ENCODE data around the gene IL17C. TPM values are rescaled to one million over a fixed set of nuclear protein-coding genes. Genes with fewer than 3 reads are reported as not detected.
"Not testable (repeated sequence)": the region's sequence is repeated elsewhere in the genome, so short reads cannot be mapped to it uniquely, and the experiment has no call there.

IL17C gene
- total RNA-seq, 2 experiments from 2014 or later = 0.20 TPM; not detected in 1

GRCh38 chr16:88599825-88600538 is 38.4 kb upstream of the IL17C start:
- ChIA-PET CTCF (interaction anchor here (1.4 kb wide), 1 partner anchor 21 kb away, joined by 3 read pairs; no protein-coding TSS in a partner anchor), POLR2A (no interaction called here)
- H3K27me3 Mint-ChIP-seq = no peaks in the 10 kb centered on the region
- H3K4me3 Mint-ChIP-seq = no peak overlapping the region
- peaks cover 2% of the 10 kb centered on the region for H3K4me1 Mint-ChIP-seq
- no peak overlapping the region for H3K27ac Mint-ChIP-seq
- H3K9me3 Mint-ChIP-seq = no peaks in the 10 kb centered on the region
- H3K36me3 Mint-ChIP-seq (ENCODE audit: low read depth) = peaks cover 32% of the 10 kb centered on the region
- no peak for DNase-seq

- Mint-ChIP-seq H3K27me3 (no peaks in the 10 kb centered on the region), H3K4me1 (peaks cover 2% of the 10 kb centered on the region), H3K9me3 (no peaks in the 10 kb centered on the region), H3K36me3 (ENCODE audit: low read depth) (peaks cover 29% of the 10 kb centered on the region), H3K4me3 (no peak overlapping the region), H3K27ac (no peak overlapping the region)
- ChIA-PET POLR2A (no interaction called here), CTCF (no interaction called here)
- DNase-seq = no peak
These were observed 37.9 kb upstream of the IL17C start for GRCh38 chr16:88600539-88600896.

- ChIA-PET POLR2A (no interaction called here), CTCF (interaction anchor here (0.6 to 1.1 kb wide), 2 partner anchors 12 to 23 kb away, joined by 3 to 6 read pairs; no protein-coding TSS in a partner anchor)
- no peaks in the 10 kb centered on the region for H3K4me1 Mint-ChIP-seq
- no peak for DNase-seq
- H3K27me3 Mint-ChIP-seq = no peaks in the 10 kb centered on the region
- H3K9me3 Mint-ChIP-seq = no peaks in the 10 kb centered on the region
- no peak overlapping the region for H3K27ac Mint-ChIP-seq
- H3K36me3 Mint-ChIP-seq (ENCODE audit: low read depth) = peaks cover 29% of the 10 kb centered on the region
- no peak overlapping the region for H3K4me3 Mint-ChIP-seq
These were observed 36.9 kb upstream of the IL17C start for GRCh38 chr16:88601313-88602036.

GRCh38 chr16:88602091-88602490 is 36.3 kb upstream of the IL17C start:
- Mint-ChIP-seq H3K36me3 (ENCODE audit: low read depth) (peaks cover 30% of the 10 kb centered on the region), H3K4me1 (no peaks in the 10 kb centered on the region), H3K9me3 (no peaks in the 10 kb centered on the region), H3K4me3 (no peak overlapping the region), H3K27ac (no peak overlapping the region), H3K27me3 (no peaks in the 10 kb centered on the region)
- DNase-seq = no peak
- CTCF ChIA-PET = interaction anchor here (0.6 to 2.4 kb wide), 3 partner anchors 11 to 18 kb away, joined by 3 to 6 read pairs (median 5); no protein-coding TSS in a partner anchor
- POLR2A ChIA-PET = no interaction called here

GRCh38 chr16:88605186-88606147 is 32.9 kb upstream of the IL17C start:
- Mint-ChIP-seq H3K9me3 (no peaks in the 10 kb centered on the region), H3K27me3 (no peaks in the 10 kb centered on the region), H3K4me1 (no peaks in the 10 kb centered on the region), H3K4me3 (no peak overlapping the region), H3K36me3 (ENCODE audit: low read depth) (peaks cover 41% of the 10 kb centered on the region), H3K27ac (no peak overlapping the region)
- POLR2A ChIA-PET = no interaction called here
- CTCF ChIA-PET = no interaction called here
- DNase-seq = no peak

- H3K27ac Mint-ChIP-seq = no peak overlapping the region
- CTCF ChIA-PET = no interaction called here
- peaks cover 40% of the 10 kb centered on the region for H3K36me3 Mint-ChIP-seq (ENCODE audit: low read depth)
- POLR2A ChIA-PET = no interaction called here
- no peaks in the 10 kb centered on the region for H3K4me1 Mint-ChIP-seq
- H3K9me3 Mint-ChIP-seq = no peaks in the 10 kb centered on the region
- H3K4me3 Mint-ChIP-seq = no peak overlapping the region
- DNase-seq = no peak
- no peaks in the 10 kb centered on the region for H3K27me3 Mint-ChIP-seq
These were observed 32.1 kb upstream of the IL17C start for GRCh38 chr16:88606148-88606757.

- POLR2A ChIA-PET = no interaction called here
- H3K4me3 Mint-ChIP-seq = no peak overlapping the region
- no peak overlapping the region for H3K27ac Mint-ChIP-seq
- H3K27me3 Mint-ChIP-seq = no peaks in the 10 kb centered on the region
- H3K36me3 Mint-ChIP-seq (ENCODE audit: low read depth) = peaks cover 39% of the 10 kb centered on the region
- no peak for DNase-seq
- H3K4me1 Mint-ChIP-seq = no peaks in the 10 kb centered on the region
- CTCF ChIA-PET = interaction anchor here (0.6 kb wide), 1 partner anchor 206 kb away, joined by 3 read pairs; no protein-coding TSS in a partner anchor
- H3K9me3 Mint-ChIP-seq = no peaks in the 10 kb centered on the region
These were observed 30.3 kb upstream of the IL17C start for GRCh38 chr16:88608076-88608475.

GRCh38 chr16:88609426-88609825 is 28.9 kb upstream of the IL17C start:
- DNase-seq, H3K27ac Mint-ChIP-seq, H3K27me3 Mint-ChIP-seq, H3K9me3 Mint-ChIP-seq, H3K4me3 Mint-ChIP-seq, H3K4me1 Mint-ChIP-seq, POLR2A ChIA-PET: not testable (repeated sequence)
- peaks cover 39% of the 10 kb centered on the region for H3K36me3 Mint-ChIP-seq (ENCODE audit: low read depth)
- CTCF ChIA-PET = interaction anchor here (1.0 to 1.5 kb wide), 4 partner anchors 9 to 31 kb away, joined by 3 to 4 read pairs (median 3); no protein-coding TSS in a partner anchor

GRCh38 chr16:88610080-88610479 is 28.3 kb upstream of the IL17C start:
- Mint-ChIP-seq H3K4me1 (no peaks in the 10 kb centered on the region), H3K4me3 (no peak overlapping the region), H3K9me3 (no peaks in the 10 kb centered on the region), H3K27me3 (no peaks in the 10 kb centered on the region), H3K36me3 (ENCODE audit: low read depth) (peaks cover 39% of the 10 kb centered on the region), H3K27ac (no peak overlapping the region)
- POLR2A ChIA-PET = no interaction called here
- DNase-seq = no peak
- CTCF ChIA-PET = interaction anchor here (0.9 to 1.5 kb wide), 6 partner anchors 8 to 32 kb away, joined by 3 to 4 read pairs (median 3); no protein-coding TSS in a partner anchor

GRCh38 chr16:88610909-88611812 is 27.2 kb upstream of the IL17C start:
- Mint-ChIP-seq H3K9me3 (no peaks in the 10 kb centered on the region), H3K27me3 (no peaks in the 10 kb centered on the region), H3K4me3 (no peak overlapping the region), H3K27ac (no peak overlapping the region), H3K4me1 (peaks cover 3% of the 10 kb centered on the region), H3K36me3 (ENCODE audit: low read depth) (peaks cover 39% of the 10 kb centered on the region)
- POLR2A ChIA-PET = no interaction called here
- DNase-seq = no peak
- CTCF ChIA-PET = interaction anchor here (0.6 to 1.4 kb wide), 3 partner anchors 14 to 764 kb away, joined by 3 to 5 read pairs (median 3); no protein-coding TSS in a partner anchor

- POLR2A ChIA-PET = no interaction called here
- no peaks in the 10 kb centered on the region for H3K27me3 Mint-ChIP-seq
- peaks cover 35% of the 10 kb centered on the region for H3K36me3 Mint-ChIP-seq (ENCODE audit: low read depth)
- H3K27ac Mint-ChIP-seq = no peak overlapping the region
- DNase-seq = no peak
- H3K9me3 Mint-ChIP-seq = no peaks in the 10 kb centered on the region
- H3K4me1 Mint-ChIP-seq = peaks cover 4% of the 10 kb centered on the region
- CTCF ChIA-PET = interaction anchor here (1.0 to 1.3 kb wide), 2 partner anchors 11 to 14 kb away, joined by 4 to 6 read pairs; no protein-coding TSS in a partner anchor
- no peak overlapping the region for H3K4me3 Mint-ChIP-seq
These were observed 25.1 kb upstream of the IL17C start for GRCh38 chr16:88613293-88613692.

All from activated CD4-positive, alpha-beta T cell treated with anti-CD3 and anti-CD28 coated beads, Interleukin-2, amount 10 ng/mL, durations not matched to agents 7 days and 5 days (primary cell).